ENCODE data around the gene MZT2A.
"Not testable (repeated sequence)": the region's sequence is repeated elsewhere in the genome, so short reads cannot be mapped to it uniquely, and the experiment has no call there.

GRCh38 chr2:131467722-131468121, 24.5 kb downstream of the MZT2A start:
- not testable (repeated sequence) for TF ChIP-seq CTCF (conservative IDR thresholded peaks at IDR 0.05; ENCODE audit: low read depth, low read length); EZH2 (IDR thresholded peaks at IDR 0.05; ENCODE audit: low read length, unreplicated experiment); EZH2phosphoT487 (IDR thresholded peaks at IDR 0.05; ENCODE audit: borderline replicate concordance, low read length)

All from PC-3 (cell line).